ENCODE results near the gene SHLD1.

The SHLD1 gene

GRCh38 chr20:5845681-5846615 lies 95.7 kb downstream of the SHLD1 start:
- Histone ChIP-seq H3K4me2 (ENCODE audit: insufficient read depth, low read length) (no peak overlapping the region), H3K36me3 (ENCODE audit: insufficient read depth, low read length) (no peaks in the 10 kb centered on the region), H3K79me2 (ENCODE audit: insufficient read depth, low read length) (no peaks in the 10 kb centered on the region), H4K20me1 (ENCODE audit: insufficient read depth, low read length) (peaks cover 2% of the 10 kb centered on the region; the same call in 1 of the 2 replicates), H3K9me3 (ENCODE audit: insufficient read depth, low read length, severe bottlenecking) (no peaks in the 10 kb centered on the region), H3K4me1 (ENCODE audit: insufficient read depth, low read length) (peaks cover 7% of the 10 kb centered on the region), H3K9ac (ENCODE audit: low read depth, low read length) (no peak overlapping the region), H3K27me3 (ENCODE audit: insufficient read depth, low read length, poor library complexity) (no peaks in the 10 kb centered on the region), H2AFZ (ENCODE audit: low read depth, low read length) (no peak overlapping the region), H3K27ac (ENCODE audit: low read length) (no peak overlapping the region), H3K4me3 (ENCODE audit: low read depth in 1 of 2, low read length in 2 of 2) (no peak overlapping the region)
- TF ChIP-seq CTCF (IDR thresholded peaks at IDR 0.05; ENCODE audit: borderline replicate concordance, extremely low read depth, low read length, poor library complexity, severe bottlenecking) (no peak), EZH2 (IDR thresholded peaks at IDR 0.05; ENCODE audit: borderline replicate concordance, low read depth, low read length, severe bottlenecking) (no peak)
- ATAC-seq (ENCODE audit: insufficient read depth, low read depth) (no peak), DNase-seq (no peak)

- Histone ChIP-seq H3K27me3 (ENCODE audit: insufficient read depth, low read length, poor library complexity) (no peaks in the 10 kb centered on the region), H3K4me2 (ENCODE audit: insufficient read depth, low read length) (no peak overlapping the region), H3K9ac (ENCODE audit: low read depth, low read length) (no peak overlapping the region), H3K9me3 (ENCODE audit: insufficient read depth, low read length, severe bottlenecking) (no peaks in the 10 kb centered on the region), H3K27ac (ENCODE audit: low read length) (no peak overlapping the region), H2AFZ (ENCODE audit: low read depth, low read length) (no peak overlapping the region), H3K79me2 (ENCODE audit: insufficient read depth, low read length) (no peaks in the 10 kb centered on the region), H4K20me1 (ENCODE audit: insufficient read depth, low read length) (peaks cover 2% of the 10 kb centered on the region; the same call in 1 of the 2 replicates), H3K36me3 (ENCODE audit: insufficient read depth, low read length) (no peaks in the 10 kb centered on the region), H3K4me3 (ENCODE audit: low read depth in 1 of 2, low read length in 2 of 2) (no peak overlapping the region), H3K4me1 (ENCODE audit: insufficient read depth, low read length) (peaks cover 6% of the 10 kb centered on the region)
- DNase-seq (no peak), ATAC-seq (ENCODE audit: insufficient read depth, low read depth) (peak; percentile 21; the same call in 1 of the 3 replicates)
- no peak for TF ChIP-seq CTCF (IDR thresholded peaks at IDR 0.05; ENCODE audit: borderline replicate concordance, extremely low read depth, low read length, poor library complexity, severe bottlenecking)
- TF ChIP-seq EZH2 (IDR thresholded peaks at IDR 0.05; ENCODE audit: borderline replicate concordance, low read depth, low read length, severe bottlenecking) = no peak
These were observed 98.7 kb downstream of the SHLD1 start for GRCh38 chr20:5848711-5849505.

GRCh38 chr20:5855939-5856338 lies 105.7 kb downstream of the SHLD1 start:
- H3K9me3 ChIP-seq (ENCODE audit: insufficient read depth, low read length, severe bottlenecking) = no peaks in the 10 kb centered on the region
- no peaks in the 10 kb centered on the region for H3K36me3 ChIP-seq (ENCODE audit: insufficient read depth, low read length)
- no peaks in the 10 kb centered on the region for H3K4me1 ChIP-seq (ENCODE audit: insufficient read depth, low read length)
- H3K27ac ChIP-seq (ENCODE audit: low read length) = no peak overlapping the region
- DNase-seq (no peak), ATAC-seq (ENCODE audit: insufficient read depth, low read depth) (no peak)
- H3K4me2 ChIP-seq (ENCODE audit: insufficient read depth, low read length) = no peak overlapping the region
- no peak overlapping the region for H2AFZ ChIP-seq (ENCODE audit: low read depth, low read length)
- no peak overlapping the region for H3K4me3 ChIP-seq (ENCODE audit: low read depth in 1 of 2, low read length in 2 of 2)
- H3K27me3 ChIP-seq (ENCODE audit: insufficient read depth, low read length, poor library complexity) = no peaks in the 10 kb centered on the region
- no peak for TF ChIP-seq EZH2 (IDR thresholded peaks at IDR 0.05; ENCODE audit: borderline replicate concordance, low read depth, low read length, severe bottlenecking)
- TF ChIP-seq CTCF (IDR thresholded peaks at IDR 0.05; ENCODE audit: borderline replicate concordance, extremely low read depth, low read length, poor library complexity, severe bottlenecking) = no peak
- no peak overlapping the region for H3K9ac ChIP-seq (ENCODE audit: low read depth, low read length)
- H4K20me1 ChIP-seq (ENCODE audit: insufficient read depth, low read length) = no peaks in the 10 kb centered on the region
- H3K79me2 ChIP-seq (ENCODE audit: insufficient read depth, low read length) = no peaks in the 10 kb centered on the region

All from DND-41 (cell line).